ENCODE results near the gene DNAI1.
A peak's percentile ranks its signal among the peaks of the same experiment; 100 is the strongest.
"Not testable (repeated sequence)": the region's sequence is repeated elsewhere in the genome, so short reads cannot be mapped to it uniquely, and the experiment has no call there.

DNAI1 gene

DNA sequence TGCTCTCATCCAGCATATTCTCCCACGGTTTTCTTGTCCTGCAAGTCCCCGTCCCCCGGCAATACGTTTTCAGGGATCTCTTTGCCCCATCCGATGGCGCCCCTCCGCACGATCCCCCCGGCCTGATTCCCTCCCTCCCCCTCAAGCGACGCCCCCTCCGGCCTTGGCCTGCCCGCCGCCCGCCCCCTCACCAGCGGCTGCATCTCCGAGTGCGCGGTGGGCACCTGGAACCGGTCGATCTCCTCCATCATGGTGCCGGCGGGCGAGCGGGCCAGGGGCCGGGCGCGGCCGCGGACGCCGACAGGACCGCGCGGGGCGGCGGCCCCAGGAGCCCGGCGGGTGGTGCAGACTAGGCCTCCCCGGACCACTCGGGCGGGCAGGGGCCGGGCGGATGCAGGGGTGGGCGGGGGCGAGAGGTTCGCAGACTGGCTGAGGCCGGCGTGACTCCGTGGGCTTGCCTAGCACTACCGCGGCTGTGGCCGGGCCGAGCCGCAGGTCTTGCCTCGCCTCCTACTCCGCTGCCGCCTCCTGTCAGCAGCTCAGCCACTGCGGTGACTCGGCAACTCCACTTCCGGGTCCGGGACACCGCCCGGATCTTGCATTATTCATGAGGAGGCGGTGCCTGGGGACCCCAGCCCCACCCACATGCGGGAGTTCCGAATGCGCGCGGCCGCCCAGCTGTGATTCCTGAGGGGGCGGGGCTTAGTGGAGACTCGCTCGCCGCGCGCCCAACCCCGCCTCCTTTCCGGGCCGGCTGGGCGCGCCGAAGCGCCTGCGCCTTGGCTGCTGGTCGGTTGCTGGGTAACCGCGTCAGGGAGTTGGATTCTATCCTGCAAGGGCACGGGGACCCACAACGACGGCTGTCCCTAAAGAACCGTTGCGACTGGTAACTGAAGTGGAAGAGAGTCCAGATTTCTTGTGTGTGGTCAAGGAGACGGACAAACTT is at the start of gene DNAI1, which contains the start of gene FAM219A:
Gene DNAI1, plus strand, starts transcription at position 793 of the 946 bp plus-strand sequence. CDS start 201 bp downstream, outside the sequence.
Gene FAM219A, minus strand, starts transcription at position 558 of the 946 bp plus-strand sequence. Its CDS starts 307 bp downstream, at position 251.
- DNase-seq = peak; percentile 99

DNA sequence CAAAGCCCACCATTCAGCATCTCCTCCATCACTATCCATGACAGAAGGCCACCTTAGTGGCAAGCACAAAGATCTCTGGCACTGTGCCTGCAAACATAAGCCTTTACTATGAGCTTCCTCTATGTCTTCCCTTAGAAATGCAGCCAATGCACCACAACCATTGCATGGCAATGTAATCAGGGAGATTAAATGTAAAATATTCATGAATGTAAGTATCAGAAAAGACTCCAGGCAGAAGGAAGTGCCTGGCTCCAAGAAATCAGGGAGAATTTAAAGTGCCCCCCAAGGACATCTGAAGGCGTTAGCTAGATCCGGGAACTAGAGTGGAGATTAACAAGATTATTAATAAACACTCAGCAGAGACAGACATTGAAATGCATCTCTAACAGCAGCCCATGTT is 49.5 kb upstream of the DNAI1 start:
- no peak for DNase-seq

GRCh38 chr9:34412336-34412735 is 46.3 kb upstream of the DNAI1 start:
- DNase-seq = no peak

- peak; percentile 6 for DNase-seq
Measured at GRCh38 chr9:34413231-34413852, 45.3 kb upstream of the DNAI1 start.

- DNase-seq = no peak
Measured at GRCh38 chr9:34417734-34418133, 40.9 kb upstream of the DNAI1 start.

DNA sequence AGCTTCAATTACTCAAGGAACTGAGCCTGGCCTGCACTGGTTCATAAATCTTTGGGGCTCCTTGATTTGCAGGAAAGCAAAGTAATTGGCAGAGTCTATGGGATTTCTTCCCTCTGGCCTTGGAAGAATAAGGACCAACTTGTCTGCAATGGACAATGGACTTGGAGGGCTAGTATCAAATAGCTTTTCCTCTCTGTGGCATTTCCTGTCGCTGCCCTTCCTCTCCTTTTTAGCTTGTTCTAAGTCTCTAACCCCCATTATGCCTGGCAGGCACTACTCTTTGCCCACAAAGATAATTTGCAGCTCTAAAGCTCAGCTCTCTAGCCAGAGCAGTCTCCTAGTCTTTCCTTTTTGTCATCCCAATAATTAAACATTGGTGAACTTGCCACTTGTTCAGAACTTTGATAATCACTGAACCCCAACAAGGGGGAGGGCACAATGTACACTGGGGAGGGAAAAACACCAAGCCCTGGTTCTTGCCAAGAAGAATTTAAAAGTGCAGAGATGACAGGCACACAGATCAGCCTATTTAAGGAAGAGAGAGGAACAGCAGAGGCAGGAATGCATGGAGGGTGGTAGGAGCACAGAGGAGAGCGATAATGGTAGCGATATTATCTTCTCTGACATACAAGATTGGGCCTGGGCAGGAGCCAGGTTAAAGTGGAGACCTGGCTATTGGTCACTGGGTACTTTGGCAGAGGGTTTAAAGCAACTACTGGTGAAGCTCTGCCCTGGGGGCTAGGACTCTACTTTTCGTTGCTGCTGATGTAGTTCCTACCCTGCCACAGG is 38.7 kb upstream of the DNAI1 start:
- no peak for DNase-seq

DNA sequence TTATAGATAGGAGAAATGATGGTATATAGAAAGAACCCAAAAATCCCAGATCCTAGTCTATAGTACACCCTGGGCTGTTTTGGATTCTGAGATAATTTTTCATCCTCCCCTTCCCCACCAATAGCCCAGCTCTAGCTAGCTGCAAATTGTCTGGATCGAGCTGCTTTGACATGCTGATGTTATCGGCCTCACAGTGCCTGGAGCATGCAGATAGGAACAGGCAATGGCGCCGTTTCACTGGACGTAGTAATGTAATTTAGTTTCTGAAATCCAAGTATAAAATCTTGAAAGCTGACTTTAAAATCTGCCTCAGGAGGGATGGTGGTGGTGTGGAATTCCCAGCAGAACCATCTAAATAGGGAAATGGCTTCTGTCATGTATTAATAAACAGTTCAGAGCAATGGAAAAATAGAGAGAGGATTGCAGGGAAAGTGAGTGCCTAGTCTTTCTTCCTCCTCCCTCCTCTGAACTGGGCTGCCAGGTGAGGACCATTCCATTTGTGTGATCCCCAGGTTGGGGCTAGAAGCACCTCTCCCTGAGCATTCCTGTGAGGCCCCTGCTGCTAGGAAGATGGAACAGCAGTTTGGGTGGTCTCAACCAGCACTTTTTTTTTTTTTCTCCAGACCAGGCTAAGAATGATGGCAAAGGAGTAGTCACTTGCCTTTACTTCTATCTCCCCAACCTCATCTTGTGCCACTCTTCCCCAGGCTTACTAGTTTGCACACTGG is 32.1 kb upstream of the DNAI1 start:
- no peak for DNase-seq

- no peak for DNase-seq
Measured at GRCh38 chr9:34428325-34428958, 30.2 kb upstream of the DNAI1 start.

DNA sequence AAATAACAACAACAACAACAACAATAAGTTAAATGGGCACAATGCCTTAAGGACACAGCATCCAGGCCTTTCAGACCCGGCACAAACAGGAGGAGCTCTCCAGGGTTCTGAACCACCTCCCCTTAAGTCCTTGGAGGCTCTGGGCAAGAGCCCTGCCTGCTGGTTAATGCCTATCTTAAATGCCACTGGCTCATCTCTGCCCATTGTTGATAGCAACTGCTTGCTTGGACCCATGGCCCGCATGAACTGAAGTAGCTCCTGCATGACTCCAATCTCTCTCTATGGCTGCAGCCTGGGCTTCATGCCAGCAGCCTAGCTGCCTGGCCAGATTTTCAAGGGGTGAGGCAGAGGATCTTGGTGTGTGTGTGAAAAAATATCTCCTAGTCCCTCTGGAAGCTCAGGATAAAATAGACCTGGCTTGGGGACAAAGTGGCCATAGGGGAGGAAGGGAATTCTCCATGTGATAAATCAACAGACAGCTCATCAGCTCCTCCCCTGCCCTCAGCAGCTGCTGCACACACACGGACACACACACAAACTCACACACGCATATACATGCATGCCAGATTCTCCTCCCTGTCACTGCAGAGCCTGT is 27.7 kb upstream of the DNAI1 start:
- no peak for DNase-seq

GRCh38 chr9:34431667-34432066 is 26.9 kb upstream of the DNAI1 start:
- no peak for DNase-seq

DNA sequence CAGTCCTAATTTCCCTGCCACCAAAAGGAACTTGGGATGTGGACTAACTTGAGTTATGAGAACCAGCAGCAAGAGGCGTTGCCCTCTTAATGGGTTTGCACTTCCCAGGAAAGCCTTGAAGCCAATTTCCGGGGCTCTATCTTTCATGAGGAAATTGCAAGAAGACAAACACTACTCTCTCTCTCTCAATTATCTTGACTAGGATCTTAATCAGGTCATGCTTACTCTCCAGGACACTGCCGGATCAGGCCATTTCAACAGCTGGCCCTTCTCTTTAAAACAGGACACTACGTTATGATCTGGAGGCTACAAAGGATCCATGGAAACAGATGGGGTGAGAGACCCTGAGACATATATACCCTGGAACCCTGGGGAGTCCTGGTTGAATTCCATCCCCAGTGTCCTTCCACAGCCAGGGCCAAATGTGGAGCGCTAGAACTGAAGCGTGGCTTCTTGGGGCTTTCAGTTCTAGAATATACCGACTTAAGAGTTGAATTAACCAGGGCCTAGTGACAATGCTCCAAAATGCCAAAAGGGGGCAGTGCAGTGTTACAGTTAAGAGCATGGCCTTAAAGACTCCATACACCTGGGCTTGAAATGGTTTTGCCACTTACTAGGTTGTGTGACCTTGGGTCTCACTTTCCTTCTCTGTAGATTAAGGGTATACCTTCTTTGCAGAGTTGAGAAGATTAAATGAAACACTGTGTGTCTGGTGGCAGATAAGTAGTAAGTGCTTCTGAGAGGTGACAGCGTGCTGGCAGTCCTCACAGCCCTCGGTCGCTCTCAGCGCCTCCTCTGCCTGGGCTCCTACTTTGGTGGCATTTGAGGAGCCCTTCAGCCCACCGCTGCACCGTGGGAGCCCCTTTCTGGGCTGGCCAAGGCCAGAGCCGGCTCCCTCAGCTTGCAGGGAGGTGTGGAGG is 21.3 kb upstream of the DNAI1 start:
- DNase-seq = peak; percentile 73

GRCh38 chr9:34437926-34438307 is 20.7 kb upstream of the DNAI1 start:
- not testable (repeated sequence) for DNase-seq

DNA sequence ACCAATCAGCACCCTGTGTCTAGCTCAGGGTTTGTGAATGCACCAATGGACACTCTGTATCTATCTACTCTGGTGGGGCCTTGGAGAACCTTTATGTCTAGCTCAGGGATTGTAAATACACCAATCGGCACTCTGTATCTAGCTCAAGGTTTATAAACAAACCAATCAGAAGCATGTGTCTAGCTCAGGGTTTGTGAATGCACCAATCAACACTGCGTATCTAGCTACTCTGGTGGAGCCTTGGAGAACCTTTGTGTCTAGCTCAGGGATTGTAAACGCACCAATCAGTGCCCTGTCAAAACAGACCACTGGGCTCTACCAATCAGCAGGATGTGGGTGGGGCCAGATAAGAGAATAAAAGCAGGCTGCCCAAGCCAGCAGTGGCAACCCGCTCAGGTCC is 20.1 kb upstream of the DNAI1 start:
- not testable (repeated sequence) for DNase-seq

GRCh38 chr9:34440017-34440416 is 18.6 kb upstream of the DNAI1 start:
- no peak for DNase-seq

GRCh38 chr9:34442770-34443169 is 15.8 kb upstream of the DNAI1 start:
- no peak for DNase-seq

GRCh38 chr9:34443533-34443932 is 15.1 kb upstream of the DNAI1 start:
- no peak for DNase-seq

- DNase-seq = no peak
Measured at GRCh38 chr9:34443976-34444375, 14.6 kb upstream of the DNAI1 start.

DNA sequence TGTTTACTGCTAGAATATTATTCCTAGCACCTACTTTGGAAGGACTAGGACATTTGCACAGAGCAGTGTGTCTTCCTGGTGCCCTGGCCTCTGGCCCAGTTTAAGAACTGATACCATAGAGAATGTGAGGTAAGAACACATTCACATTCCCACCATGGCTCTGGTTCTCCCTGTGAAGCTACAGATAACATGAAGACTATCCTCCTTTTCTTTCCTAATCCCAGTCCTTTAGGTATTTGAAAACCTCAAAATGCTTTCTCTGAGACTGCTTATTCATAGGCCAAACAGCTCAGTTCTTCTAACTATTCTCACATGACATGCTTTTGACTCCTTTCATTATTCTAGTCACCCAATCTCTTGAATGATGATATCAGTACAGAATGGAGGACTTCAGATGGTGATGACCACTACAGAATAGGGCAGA is 12.1 kb upstream of the DNAI1 start:
- DNase-seq = no peak

GRCh38 chr9:34446951-34447350 is 11.7 kb upstream of the DNAI1 start:
- no peak for DNase-seq

GRCh38 chr9:34450644-34451043 is 8.0 kb upstream of the DNAI1 start:
- no peak for DNase-seq

Measured in CD4-positive, alpha-beta T cell treated with Interleukin-12 subunit alpha and Interleukin-12 subunit beta, for 1 hour (primary cell).